GM23338 (cell line): ENCODE measurements around the gene DYNC2LI1. TPM values are rescaled to one million over a fixed set of nuclear protein-coding genes. Genes with fewer than 3 reads are reported as not detected.

Source experiments
- ATAC-seq: fragments of 200-7000 bp; cut with Tn5 transposase; 3 replicates; pipeline ENCODE4 v1.9.1; 2020
- DNase-seq: peaks from one replicate; pipeline ENCODE4 v3.0.0-alpha.2; 2015; ENCODE audit warnings: low spot score
- H2AFZ ChIP-seq: fragments of 200-600 bp; sonication (generic); 2 replicates; pipeline ENCODE4 v1.8.0; 2016; ENCODE audit warnings: antibody characterized with exemption, mild to moderate bottlenecking, moderate library complexity
- H3F3A ChIP-seq: fragments of 200-600 bp; sonication (generic); replicated peaks from 2 replicates; pipeline ENCODE4 v1.8.0; 2017; ENCODE audit warnings: antibody characterized with exemption, mixed run types, low read depth
- H3K27ac ChIP-seq: fragments of 200-600 bp; sonication (generic); 2 replicates; pipeline ENCODE4 v1.6.1; 2016; ENCODE audit warnings: low read depth
- H3K27me3 ChIP-seq: fragments of 200-600 bp; sonication (generic); 2 replicates; pipeline ENCODE4 v1.8.0; 2016; ENCODE audit warnings: mild to moderate bottlenecking, mixed run types, moderate library complexity; ENCODE audit not compliant: insufficient read depth
- H3K36me3 ChIP-seq: fragments of 200-600 bp; sonication (generic); 2 replicates; pipeline ENCODE4 v1.8.0; 2016; ENCODE audit warnings: mild to moderate bottlenecking; ENCODE audit not compliant: insufficient read depth
- H3K4me1 ChIP-seq: fragments of 200-600 bp; sonication (generic); 2 replicates; pipeline ENCODE4 v1.8.0; 2016; ENCODE audit warnings: mild to moderate bottlenecking, moderate library complexity; ENCODE audit not compliant: insufficient read depth
- H3K4me2 ChIP-seq: fragments of 200-600 bp; sonication (generic); 2 replicates; pipeline ENCODE4 v1.7.1; 2017; ENCODE audit warnings: mixed run types
- H3K4me3 ChIP-seq: fragments of 200-600 bp; sonication (generic); 2 replicates; pipeline ENCODE4 v1.6.1; 2016; ENCODE audit warnings: mixed run types
- H3K79me2 ChIP-seq: fragments of 200-600 bp; sonication (generic); replicated peaks from 2 replicates; pipeline ENCODE4 v1.8.0; 2017; ENCODE audit warnings: mild to moderate bottlenecking; ENCODE audit not compliant: insufficient read depth
- H3K9me2 ChIP-seq: fragments of 200-600 bp; sonication (generic); 2 replicates; pipeline ENCODE4 v1.8.0; 2017; ENCODE audit not compliant: insufficient read depth
- H4K20me1 ChIP-seq: fragments of 200-600 bp; sonication (generic); replicated peaks from 2 replicates; pipeline ENCODE4 v1.8.0; 2017; ENCODE audit warnings: mild to moderate bottlenecking; ENCODE audit not compliant: insufficient read depth
- H3K27ac Mint-ChIP-seq: 2 replicates; pipeline ENCODE4 v1.8.0; 2020; ENCODE audit warnings: inconsistent platforms, mild to moderate bottlenecking, moderate library complexity, mixed read lengths
- H3K27me3 Mint-ChIP-seq: 3 replicates; pipeline ENCODE4 v1.8.0; 2022; ENCODE audit warnings: low read depth, mild to moderate bottlenecking, moderate library complexity, mixed read lengths, inconsistent platforms; ENCODE audit not compliant: insufficient read depth, poor library complexity
- H3K36me3 Mint-ChIP-seq: 3 replicates; pipeline ENCODE4 v1.8.0; 2021; ENCODE audit warnings: low read depth, mild to moderate bottlenecking, inconsistent platforms, moderate library complexity, mixed read lengths
- H3K4me1 Mint-ChIP-seq: 3 replicates; pipeline ENCODE4 v1.8.0; 2020; ENCODE audit warnings: mild to moderate bottlenecking, inconsistent platforms, mixed read lengths
- H3K4me3 Mint-ChIP-seq: 3 replicates; pipeline ENCODE4 v1.8.0; 2021; ENCODE audit warnings: moderate library complexity, mild to moderate bottlenecking, inconsistent platforms, mixed read lengths
- H3K9me3 Mint-ChIP-seq: 3 replicates; pipeline ENCODE4 v1.8.0; 2020; ENCODE audit warnings: moderate library complexity, mild to moderate bottlenecking, inconsistent platforms, mixed read lengths
- CREB1 ChIP-seq: fragments of 250-450 bp; sonication (Bioruptor Pico); IDR thresholded peaks from 2 replicates; pipeline ENCODE4 v1.5.0; 2020; ENCODE audit warnings: low read depth, mild to moderate bottlenecking, moderate library complexity
- POLR2AphosphoS5 ChIP-seq: IDR thresholded peaks from 2 replicates; pipeline ENCODE4 v1.6.1; 2016; ENCODE audit warnings: antibody characterized with exemption, low read depth
- REST ChIP-seq: IDR thresholded peaks from one replicate; pipeline ENCODE4 v1.6.1; 2018; ENCODE audit warnings: antibody characterized with exemption; ENCODE audit not compliant: unreplicated experiment
- STAT1 ChIP-seq: IDR thresholded peaks from one replicate; pipeline ENCODE4 v1.6.1; 2016; ENCODE audit warnings: antibody characterized with exemption; ENCODE audit not compliant: unreplicated experiment
- ZNF114 ChIP-seq: fragments of 250-450 bp; sonication (Bioruptor Pico); IDR thresholded peaks from 2 replicates; pipeline ENCODE4 v1.5.0; 2020; ENCODE audit warnings: mild to moderate bottlenecking, moderate library complexity
- ZNF331 ChIP-seq: fragments of 250-450 bp; sonication (Bioruptor Pico); IDR thresholded peaks from 2 replicates; pipeline ENCODE4 v1.5.0; 2020; ENCODE audit warnings: low read depth, mild to moderate bottlenecking, moderate library complexity
- polyA plus RNA-seq: library from polyadenylated mRNA; unstranded; fragments of >200 nt; fragmentation: Nextera tagmentation; extraction: Ambion mirVana; gene quantifications from 2 replicates; pipeline ENCODE4 v1.2.1, GENCODE V29; 2016
- total RNA-seq: library from RNA; depleted of rRNA; stranded (reverse); fragments of >200 nt; shearing (Covaris generic); gene quantifications from 2 replicates; pipeline ENCODE4 v1.2.3, GENCODE V29; 2014
- TF ChIP-seq, protein P1 (sequence below), 2 experiments: fragments of 200-600 bp in 1 of 2; sonication (generic) in 1 of 2; conservative IDR thresholded peaks; 2 replicates each; pipeline versions ENCODE4 v1.5.1 to v1.6.1; 2016 to 2017; ENCODE audit warnings: antibody characterized with exemption in 2 of 2, low read depth in 2 of 2, mild to moderate bottlenecking in 2 of 2, moderate library complexity in 1 of 2

The DYNC2LI1 gene
- total and polyA plus RNA-seq, 2 experiments from 2014 or later: 8.4 to 11.5 TPM

GRCh38 chr2:43798300-43798699 is 24.5 kb downstream of the DYNC2LI1 start:
- H2AFZ ChIP-seq: no peak overlapping the region
- ATAC-seq (peak; percentile 74), DNase-seq (peak; percentile 50)
- H3K4me3 ChIP-seq: no peak overlapping the region
- no peak overlapping the region for H3K4me2 ChIP-seq
- H4K20me1 ChIP-seq: no peaks in the 10 kb centered on the region
- no peaks in the 10 kb centered on the region for H3K79me2 ChIP-seq
- no peaks in the 10 kb centered on the region for H3K4me1 ChIP-seq
- no peaks in the 10 kb centered on the region for H3K9me3 Mint-ChIP-seq
- no peaks in the 10 kb centered on the region for H3K4me1 Mint-ChIP-seq
- no peaks in the 10 kb centered on the region for H3K27me3 ChIP-seq
- no peaks in the 10 kb centered on the region for H3K9me2 ChIP-seq
- no peaks in the 10 kb centered on the region for H3F3A ChIP-seq
- no peak overlapping the region for H3K4me3 Mint-ChIP-seq
- no peaks in the 10 kb centered on the region for H3K36me3 ChIP-seq
- no peak overlapping the region for H3K27ac Mint-ChIP-seq
- no peaks in the 10 kb centered on the region for H3K36me3 Mint-ChIP-seq
- H3K27me3 Mint-ChIP-seq: no peaks in the 10 kb centered on the region
- TF ChIP-seq, protein P1, sequence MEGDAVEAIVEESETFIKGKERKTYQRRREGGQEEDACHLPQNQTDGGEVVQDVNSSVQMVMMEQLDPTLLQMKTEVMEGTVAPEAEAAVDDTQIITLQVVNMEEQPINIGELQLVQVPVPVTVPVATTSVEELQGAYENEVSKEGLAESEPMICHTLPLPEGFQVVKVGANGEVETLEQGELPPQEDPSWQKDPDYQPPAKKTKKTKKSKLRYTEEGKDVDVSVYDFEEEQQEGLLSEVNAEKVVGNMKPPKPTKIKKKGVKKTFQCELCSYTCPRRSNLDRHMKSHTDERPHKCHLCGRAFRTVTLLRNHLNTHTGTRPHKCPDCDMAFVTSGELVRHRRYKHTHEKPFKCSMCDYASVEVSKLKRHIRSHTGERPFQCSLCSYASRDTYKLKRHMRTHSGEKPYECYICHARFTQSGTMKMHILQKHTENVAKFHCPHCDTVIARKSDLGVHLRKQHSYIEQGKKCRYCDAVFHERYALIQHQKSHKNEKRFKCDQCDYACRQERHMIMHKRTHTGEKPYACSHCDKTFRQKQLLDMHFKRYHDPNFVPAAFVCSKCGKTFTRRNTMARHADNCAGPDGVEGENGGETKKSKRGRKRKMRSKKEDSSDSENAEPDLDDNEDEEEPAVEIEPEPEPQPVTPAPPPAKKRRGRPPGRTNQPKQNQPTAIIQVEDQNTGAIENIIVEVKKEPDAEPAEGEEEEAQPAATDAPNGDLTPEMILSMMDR (conservative IDR thresholded peaks at IDR 0.05; ENCODE audit: low read depth in 2 of 2): peak; percentile 42 to 57
- TF ChIP-seq ZNF114 (no peak), STAT1 (no peak), ZNF331 (CRISPR knock-in tag) (no peak), REST (no peak)
- no peak overlapping the region for H3K27ac ChIP-seq

DNA sequence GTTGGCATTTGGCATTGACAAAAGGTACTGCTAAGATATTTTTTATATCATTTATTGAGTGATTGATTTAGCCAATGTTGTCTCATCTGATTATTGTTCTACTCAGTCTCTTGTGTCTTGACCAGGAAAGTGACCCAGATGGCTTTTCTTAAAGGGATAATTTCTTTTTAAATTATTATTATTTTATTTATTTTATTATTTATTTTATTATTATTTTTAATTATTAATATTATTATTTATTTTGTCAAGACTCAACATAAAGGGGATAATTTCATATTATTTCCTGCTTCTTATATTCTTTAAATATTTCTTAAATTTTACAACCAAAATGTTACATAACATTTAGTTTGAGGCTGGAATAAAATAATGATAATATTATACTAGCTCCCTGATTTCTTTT is 27.1 kb downstream of the DYNC2LI1 start:
- H3K79me2 ChIP-seq: no peaks in the 10 kb centered on the region
- Mint-ChIP-seq H3K36me3 (no peaks in the 10 kb centered on the region), H3K27ac (no peak overlapping the region), H3K9me3 (no peaks in the 10 kb centered on the region), H3K4me1 (no peaks in the 10 kb centered on the region), H3K4me3 (no peak overlapping the region), H3K27me3 (no peaks in the 10 kb centered on the region)
- H3K4me1 ChIP-seq: no peaks in the 10 kb centered on the region
- H3K4me3 ChIP-seq: no peak overlapping the region
- no peak overlapping the region for H3K27ac ChIP-seq
- no peak overlapping the region for H3K4me2 ChIP-seq
- no peaks in the 10 kb centered on the region for H3K27me3 ChIP-seq
- no peaks in the 10 kb centered on the region for H3F3A ChIP-seq
- DNase-seq: no peak
- no peak overlapping the region for H2AFZ ChIP-seq
- H3K36me3 ChIP-seq: no peaks in the 10 kb centered on the region
- no peaks in the 10 kb centered on the region for H4K20me1 ChIP-seq
- H3K9me2 ChIP-seq: no peaks in the 10 kb centered on the region
- no peak for ATAC-seq
- TF ChIP-seq, protein P1 (conservative IDR thresholded peaks at IDR 0.05; ENCODE audit: low read depth in 2 of 2): no peak
- TF ChIP-seq REST (no peak), POLR2AphosphoS5 (no peak), CREB1 (CRISPR knock-in tag) (no peak)
